GM18870 (cell line): ENCODE results near the gene DNAH1.
"Not testable (repeated sequence)": the region's sequence is repeated elsewhere in the genome, so short reads cannot be mapped to it uniquely, and the experiment has no call there.

Experiments used
- ATAC-seq: cut with Tn5 transposase; IDR thresholded peaks from one replicate; pipeline ENCODE4 v1.9.1; 2021; ENCODE audit warnings: moderate library complexity; ENCODE audit not compliant: unreplicated experiment

DNAH1 gene

GRCh38 chr3:52315977-52316764 is at the start of gene DNAH1:
DNAH1 (plus strand) TSS chr3:52316319; CDS start chr3:52322443, 6,124 bp downstream.
- ATAC-seq: no peak

GRCh38 chr3:52268036-52268435 is 48.1 kb upstream of the DNAH1 start:
- no peak for ATAC-seq

GRCh38 chr3:52269776-52270175 is 46.3 kb upstream of the DNAH1 start:
- ATAC-seq: no peak

GRCh38 chr3:52270252-52270754 is 45.8 kb upstream of the DNAH1 start:
- ATAC-seq: no peak

GRCh38 chr3:52272172-52272571 is 43.9 kb upstream of the DNAH1 start:
- not testable (repeated sequence) for ATAC-seq

- no peak for ATAC-seq
Measured at GRCh38 chr3:52272831-52273230, 43.3 kb upstream of the DNAH1 start.

- ATAC-seq: not testable (repeated sequence)
Measured at GRCh38 chr3:52274781-52275180, 41.3 kb upstream of the DNAH1 start.

GRCh38 chr3:52277071-52277964 is 38.8 kb upstream of the DNAH1 start:
- ATAC-seq: no peak

GRCh38 chr3:52277972-52278509 is 38.1 kb upstream of the DNAH1 start:
- peak; percentile 52 for ATAC-seq

- ATAC-seq: peak; percentile 52
Measured at GRCh38 chr3:52278510-52279069, 37.5 kb upstream of the DNAH1 start, which contains the start of gene WDR82. WDR82 (minus strand) TSS chr3:52278649; CDS start chr3:52278361, 288 bp downstream.

GRCh38 chr3:52279596-52279995 is 36.5 kb upstream of the DNAH1 start:
- no peak for ATAC-seq

- no peak for ATAC-seq
Measured at GRCh38 chr3:52280050-52280461, 36.1 kb upstream of the DNAH1 start.

- no peak for ATAC-seq
Measured at GRCh38 chr3:52281981-52282801, 33.9 kb upstream of the DNAH1 start.

- ATAC-seq: no peak
Measured at GRCh38 chr3:52283306-52283705, 32.8 kb upstream of the DNAH1 start.

GRCh38 chr3:52284051-52284450 is 32.1 kb upstream of the DNAH1 start:
- not testable (repeated sequence) for ATAC-seq

- no peak for ATAC-seq
Measured at GRCh38 chr3:52286777-52287110, 29.4 kb upstream of the DNAH1 start.

GRCh38 chr3:52288674-52289073 is 27.4 kb upstream of the DNAH1 start:
- ATAC-seq: no peak

- no peak for ATAC-seq
Measured at GRCh38 chr3:52289338-52289746, 26.8 kb upstream of the DNAH1 start.

GRCh38 chr3:52289747-52290595 is 26.1 kb upstream of the DNAH1 start:
- no peak for ATAC-seq
